Astrocyte of the cerebellum (primary cell): ENCODE results near the gene CD300LD.
"Not testable (repeated sequence)": the region's sequence is repeated elsewhere in the genome, so short reads cannot be mapped to it uniquely, and the experiment has no call there.

Experiments used
- DNase-seq: peaks from one replicate; pipeline ENCODE4 v3.0.0-alpha.2; 2011; ENCODE audit warnings: low read depth
- H3K4me3 ChIP-seq: 2 replicates; pipeline ENCODE4 v1.5.1; 2011; ENCODE audit warnings: mild to moderate bottlenecking, low read depth, low read length, moderate library complexity
- CTCF ChIP-seq: IDR thresholded peaks from 2 replicates; pipeline ENCODE4 v1.5.1; 2012; ENCODE audit warnings: low read length, low read depth, moderate library complexity, mild to moderate bottlenecking; ENCODE audit errors: missing control alignments
- in situ Hi-C: cut with HindIII; loops from 2 replicates; pipeline ENCODE4 v1.10.0; 2017; ENCODE audit warnings: low sequenced_read_pairs

The CD300LD gene

GRCh38 chr17:74574489-74575142, 17.5 kb downstream of the CD300LD start:
- in situ Hi-C loops = no loop called here

DNA sequence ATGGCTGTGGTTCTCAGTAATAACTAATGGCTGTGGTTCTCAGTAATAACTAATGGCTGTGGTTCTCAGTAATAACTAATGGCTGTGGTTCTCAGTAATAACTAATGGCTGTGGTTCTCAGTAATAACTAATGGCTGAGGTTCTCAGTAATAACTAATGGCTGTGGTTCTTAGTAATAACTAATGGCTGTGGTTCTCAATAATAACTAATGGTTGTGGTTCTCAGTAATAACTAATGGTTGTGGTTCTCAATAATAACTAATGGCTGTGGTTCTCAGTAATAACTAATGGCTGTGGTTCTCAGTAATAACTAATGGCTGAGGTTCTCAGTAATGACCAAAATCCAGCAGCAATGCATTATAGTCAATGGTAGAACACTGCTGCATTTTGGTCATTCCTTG, 18.4 kb downstream of the CD300LD start:
- H3K4me3 ChIP-seq, in situ Hi-C loops, DNase-seq: not testable (repeated sequence)

More at GRCh38 chr17:74574489-74575142, 17.5 kb downstream of the CD300LD start:
- no peak for TF ChIP-seq CTCF
- H3K4me3 ChIP-seq = no peak overlapping the region
- DNase-seq = no peak

- TF ChIP-seq CTCF = no peak
- H3K4me3 ChIP-seq = no peak overlapping the region
- in situ Hi-C loops = no loop called here
- DNase-seq = no peak
Observed at GRCh38 chr17:74573169-74573568, 18.9 kb downstream of the CD300LD start.

GRCh38 chr17:74571621-74572270, 20.3 kb downstream of the CD300LD start:
- no peak for DNase-seq
- no peak for TF ChIP-seq CTCF
- in situ Hi-C loops = no loop called here
- no peak overlapping the region for H3K4me3 ChIP-seq

DNA sequence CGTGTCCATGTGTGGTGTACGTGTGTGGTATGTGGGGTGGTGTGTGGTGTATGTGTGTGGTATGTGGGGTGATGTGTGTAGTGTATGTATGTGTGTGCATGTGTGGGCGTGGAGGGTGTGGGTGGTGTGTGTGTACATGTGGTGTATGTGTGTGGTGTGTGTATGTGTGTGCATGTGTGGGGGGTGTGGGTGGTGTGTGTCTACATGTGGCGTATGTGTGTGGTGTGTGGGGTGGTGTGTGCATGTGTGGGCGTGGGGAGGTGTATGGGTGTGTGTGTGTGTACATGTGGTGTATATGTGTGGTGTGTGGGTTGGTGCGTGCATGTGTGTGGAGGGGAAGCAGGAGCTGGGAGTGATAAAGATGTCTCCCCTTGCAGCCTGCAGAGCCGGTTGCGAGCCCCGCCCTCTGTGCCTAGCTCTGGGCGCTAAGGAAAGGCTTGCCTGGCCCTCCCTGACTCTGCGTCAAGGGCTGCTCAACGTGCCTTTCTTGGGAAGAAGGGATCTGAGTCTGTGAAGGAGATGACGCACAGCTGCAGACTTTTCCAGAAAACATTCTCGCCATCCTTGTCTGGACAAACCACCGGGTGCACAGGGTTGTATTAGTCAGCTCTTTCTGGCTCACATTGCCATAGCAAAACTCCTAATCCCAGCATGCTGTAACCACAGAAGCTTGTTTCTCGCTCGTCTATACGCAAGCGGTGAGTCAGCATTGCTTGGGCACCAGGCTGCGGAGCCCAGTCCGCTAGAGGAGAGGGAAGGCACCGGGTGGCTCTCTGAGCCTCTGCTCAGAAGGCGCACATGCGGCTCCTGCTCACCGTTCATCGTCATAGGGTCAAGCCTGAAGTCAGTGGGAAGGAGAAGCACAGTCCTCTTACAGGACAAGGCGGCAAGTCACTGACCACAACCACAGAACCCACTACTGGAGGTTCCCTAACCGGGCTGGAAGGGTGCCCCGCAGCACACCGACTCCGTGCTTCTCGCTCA, 22.8 kb downstream of the CD300LD start:
- TF ChIP-seq CTCF = no peak
- in situ Hi-C loops = no loop called here
- peak; percentile 92 for DNase-seq
- H3K4me3 ChIP-seq = no peak overlapping the region

- DNase-seq = no peak
- H3K4me3 ChIP-seq = no peak overlapping the region
- in situ Hi-C loops = no loop called here
- TF ChIP-seq CTCF = no peak
Observed at GRCh38 chr17:74568106-74568873, 23.8 kb downstream of the CD300LD start.
